Astrocyte of the spinal cord (primary cell): ENCODE results near the gene PARD3B.

Experiments used
- DNase-seq: peaks from one replicate; pipeline ENCODE4 v3.0.0; 2011; ENCODE audit warnings: low read depth, low spot score
- H3K4me3 ChIP-seq: 2 replicates; pipeline ENCODE4 v1.5.1; 2011; ENCODE audit warnings: low read depth, mild to moderate bottlenecking, low read length, moderate library complexity
- CTCF ChIP-seq: IDR thresholded peaks from 2 replicates; pipeline ENCODE4 v1.5.1; 2012; ENCODE audit warnings: low read depth, mild to moderate bottlenecking, low read length, inconsistent platforms
- in situ Hi-C: cut with HindIII; loops from 2 replicates; pipeline ENCODE4 v1.10.0; 2017; ENCODE audit warnings: low sequenced_read_pairs

The PARD3B gene

GRCh38 chr2:205656461-205656860 lies 1111.2 kb downstream of the PARD3B start:
- TF ChIP-seq CTCF, result no peak
- in situ Hi-C loops, result no loop called here
- DNase-seq, result no peak
- no peak overlapping the region for H3K4me3 ChIP-seq

- no peak for TF ChIP-seq CTCF
- H3K4me3 ChIP-seq, result no peak overlapping the region
- no peak for DNase-seq
- in situ Hi-C loops, result no loop called here
Observed at GRCh38 chr2:205656941-205657340, 1111.7 kb downstream of the PARD3B start.

- DNase-seq, result peak; percentile 16
- no peak overlapping the region for H3K4me3 ChIP-seq
- in situ Hi-C loops, result no loop called here
- no peak for TF ChIP-seq CTCF
Observed at GRCh38 chr2:205657579-205657978, 1112.3 kb downstream of the PARD3B start.

- no peak overlapping the region for H3K4me3 ChIP-seq
- in situ Hi-C loops, result no loop called here
- DNase-seq, result no peak
- TF ChIP-seq CTCF, result no peak
Observed at GRCh38 chr2:205658068-205658467, 1112.8 kb downstream of the PARD3B start.

- no peak for DNase-seq
- no peak overlapping the region for H3K4me3 ChIP-seq
- in situ Hi-C loops, result no loop called here
- no peak for TF ChIP-seq CTCF
Observed at GRCh38 chr2:205658572-205658971, 1113.3 kb downstream of the PARD3B start.

GRCh38 chr2:205659922-205660321 lies 1114.6 kb downstream of the PARD3B start:
- TF ChIP-seq CTCF, result no peak
- in situ Hi-C loops, result no loop called here
- H3K4me3 ChIP-seq, result no peak overlapping the region
- no peak for DNase-seq

- no peak for TF ChIP-seq CTCF
- no peak overlapping the region for H3K4me3 ChIP-seq
- peak; percentile 88 for DNase-seq
- in situ Hi-C loops, result no loop called here
Observed at GRCh38 chr2:205660521-205661124, 1115.3 kb downstream of the PARD3B start.
